HepG2 (cell line): ENCODE measurements around the gene ARMCX5. TPM values are rescaled to one million over a fixed set of nuclear protein-coding genes. Genes with fewer than 3 reads are reported as not detected.

Experiments used
- ATAC-seq: fragments of 200-7000 bp; cut with Tn5 transposase; 3 replicates; pipeline ENCODE4 v1.9.1; 2020; ENCODE audit warnings: mild to moderate bottlenecking, moderate library complexity
- BruUV-seq: library from RNA; stranded (reverse); fragments of 400-500 nt; replicated peaks from 2 replicates; lab custom pipeline; 2021; lab: Mats Ljungman, UMichigan
- CTCF ChIA-PET: fragments of 300-600 bp; formaldehyde crosslinking; extraction: SDS; loops from one replicate; lab custom pipeline; 2021; ENCODE audit warnings: low total read pairs, inconsistent platforms, low intra/inter-chr PET ratio; lab: Yijun Ruan, JAX
- POLR2A ChIA-PET: fragments of 350-600 bp; sonication (Branson Sonifier 250); formaldehyde crosslinking; loops from one replicate; lab custom pipeline; 2020; ENCODE audit warnings: antibody characterized with exemption, inconsistent platforms; lab: Yijun Ruan, JAX
- DNase-seq: peaks from one replicate; pipeline ENCODE4 v3.0.0-alpha.2; 2015; ENCODE audit warnings: low spot score
- FAIRE-seq: peaks from 3 replicates; lab custom pipeline; 2011; peaks lifted over from hg19 to GRCh38; lab: Jason Lieb, UNC
- H2AFZ ChIP-seq: one replicate; pipeline ENCODE4 v1.6.1; 2011; ENCODE audit warnings: low read length, inconsistent platforms
- H3K27ac ChIP-seq: fragments of 300-600 bp; 3 replicates; pipeline ENCODE4 v1.8.0; 2011; ENCODE audit warnings: mixed run types, mild to moderate bottlenecking, mixed read lengths, low read length, inconsistent platforms; ENCODE audit not compliant: insufficient read depth; ENCODE audit errors: extremely low read length
- H3K27me3 ChIP-seq, 2 experiments: fragments of 200-600 bp in 1 of 2; 2 replicates in 1 of 2; 3 replicates in 1 of 2; pipeline versions ENCODE4 v1.6.0 to v1.8.0; 2011; ENCODE audit warnings: low read length in 2 of 2, mild to moderate bottlenecking in 2 of 2, moderate library complexity in 2 of 2, inconsistent platforms in 1 of 2; ENCODE audit not compliant: insufficient read depth in 2 of 2, control insufficient read depth in 1 of 2
- H3K36me3 ChIP-seq, 2 experiments: fragments of 200-600 bp in 1 of 2; replicated peaks in 1 of 2; 2 replicates in 1 of 2; 3 replicates in 1 of 2; pipeline versions ENCODE4 v1.5.1 to v1.8.0; 2011; ENCODE audit warnings: low read length in 2 of 2, inconsistent platforms in 1 of 2; ENCODE audit not compliant: insufficient read depth in 2 of 2, control insufficient read depth in 1 of 2
- H3K4me1 ChIP-seq: 2 replicates; pipeline ENCODE4 v1.5.1; 2012; ENCODE audit warnings: low read length, inconsistent platforms; ENCODE audit not compliant: insufficient read depth
- H3K4me2 ChIP-seq: 2 replicates; pipeline ENCODE4 v1.6.0; 2011; ENCODE audit warnings: low read depth, low read length, inconsistent platforms
- H3K4me3 ChIP-seq, 3 experiments: fragments of 200-600 bp in 1 of 3; sonication (generic), shearing (Covaris generic) in 1 of 3; replicated peaks in 1 of 3; 2 replicates each; pipeline ENCODE4 v1.5.1; 2011 to 2016; ENCODE audit warnings: low read length in 3 of 3, inconsistent platforms in 2 of 3, low read depth in 2 of 3, mild to moderate bottlenecking in 2 of 3, control low read depth in 1 of 3, mixed read lengths in 1 of 3; ENCODE audit not compliant: insufficient read depth in 1 of 3
- H3K79me2 ChIP-seq: one replicate; pipeline ENCODE4 v1.6.1; 2011; ENCODE audit warnings: low read length, inconsistent platforms; ENCODE audit not compliant: insufficient read depth
- H3K9ac ChIP-seq: 2 replicates; pipeline ENCODE4 v1.6.0; 2011; ENCODE audit warnings: mild to moderate bottlenecking, low read depth, low read length, inconsistent platforms; ENCODE audit not compliant: insufficient read depth
- H3K9me3 ChIP-seq: 2 replicates; pipeline ENCODE4 v1.5.1; 2012; ENCODE audit warnings: mild to moderate bottlenecking, low read length
- H4K20me1 ChIP-seq: 2 replicates; pipeline ENCODE4 v1.6.0; 2011; ENCODE audit warnings: inconsistent platforms, mild to moderate bottlenecking, low read length, moderate library complexity; ENCODE audit not compliant: insufficient read depth
- ASH2L ChIP-seq: fragments of 300-600, 200-600 bp; sonication (generic); IDR thresholded peaks from 2 replicates; pipeline ENCODE4 v1.7.0; 2017; ENCODE audit warnings: low read depth, mild to moderate bottlenecking, moderate library complexity, mixed read lengths, low read length; ENCODE audit not compliant: insufficient read length
- FOXK1 ChIP-seq: sonication (generic); formaldehyde crosslinking; IDR thresholded peaks from 2 replicates; pipeline ENCODE4 v1.4.0; 2020; ENCODE audit warnings: low read depth, missing genetic modification reagents, borderline replicate concordance
- GMEB1 ChIP-seq: sonication (generic); formaldehyde crosslinking; IDR thresholded peaks from 2 replicates; pipeline ENCODE4 v1.5.1; 2020; ENCODE audit warnings: missing genetic modification reagents, mild to moderate bottlenecking, borderline replicate concordance
- HMG20B ChIP-seq: conservative IDR thresholded peaks from 2 replicates; pipeline ENCODE4 v1.6.1; 2016; ENCODE audit warnings: missing genetic modification reagents, missing compliant biosample characterization
- LBX2 ChIP-seq: sonication (generic); formaldehyde crosslinking; IDR thresholded peaks from 2 replicates; pipeline ENCODE4 v1.5.0; 2020; ENCODE audit warnings: missing genetic modification reagents, mild to moderate bottlenecking, borderline replicate concordance
- NFAT5 ChIP-seq: sonication (generic); formaldehyde crosslinking; IDR thresholded peaks from 2 replicates; pipeline ENCODE4 v1.4.0; 2020; ENCODE audit warnings: missing genetic modification reagents
- RBFOX2 ChIP-seq: fragments of 200-400 bp; formaldehyde crosslinking; IDR thresholded peaks from 2 replicates; pipeline ENCODE4 v1.6.1; 2017; ENCODE audit warnings: low read depth, mild to moderate bottlenecking, low read length
- SMAD1 ChIP-seq: sonication (generic); formaldehyde crosslinking; IDR thresholded peaks from 2 replicates; pipeline ENCODE4 v1.4.0; 2020; ENCODE audit warnings: missing genetic modification reagents, low read depth, mild to moderate bottlenecking, borderline replicate concordance
- SRY ChIP-seq: sonication (generic); formaldehyde crosslinking; IDR thresholded peaks from 2 replicates; pipeline ENCODE4 v1.8.0; 2022; ENCODE audit warnings: mild to moderate bottlenecking, missing genetic modification reagents
- YY1 ChIP-seq: IDR thresholded peaks from 2 replicates; pipeline ENCODE4 v1.6.1; 2011; ENCODE audit warnings: low read length, low read depth, moderate library complexity, mild to moderate bottlenecking; ENCODE audit not compliant: insufficient read depth, insufficient replicate concordance
- ZBTB25 ChIP-seq: IDR thresholded peaks from 2 replicates; pipeline ENCODE4 v1.6.1; 2018; ENCODE audit warnings: missing genetic modification reagents
- ZNF224 ChIP-seq: sonication (generic); formaldehyde crosslinking; IDR thresholded peaks from 2 replicates; pipeline ENCODE4 v1.5.0; 2020; ENCODE audit warnings: mild to moderate bottlenecking, missing genetic modification reagents
- ZNF678 ChIP-seq: sonication (generic); formaldehyde crosslinking; IDR thresholded peaks from 2 replicates; pipeline ENCODE4 v1.4.0; 2020; ENCODE audit warnings: mild to moderate bottlenecking, missing genetic modification reagents
- ZNF710 ChIP-seq: sonication (generic); formaldehyde crosslinking; IDR thresholded peaks from 2 replicates; pipeline ENCODE4 v1.5.0; 2020; ENCODE audit warnings: mild to moderate bottlenecking, missing genetic modification reagents, borderline replicate concordance
- WGBS: methylation state at CpG from one replicate; pipeline ENCODE4 v1.1.6; 2017; ENCODE audit warnings: low lambda C conversion rate; 5-methylcytosine and 5-hydroxymethylcytosine counted together
- in situ Hi-C: cut with HindIII; loops from 2 replicates; pipeline ENCODE4 v1.10.0; 2017; ENCODE audit warnings: low pct_unique_long_range_greater_than_20kb; ENCODE audit not compliant: extremely low pct_ligation_motif_present
- intact Hi-C: fragments of 100-400 bp; cut with micrococcal nuclease; formaldehyde crosslinking; loops from one replicate; pipeline ENCODE4 v1.10.0; 2022; ENCODE audit not compliant: unreplicated experiment
- polyA plus RNA-seq, 8 experiments: library from polyadenylated mRNA; depleted of rRNA in 3 of 8; stranded (reverse) in 7 of 8; unstranded in 1 of 8; fragments of >200 nt; fragmentation: Illumina TruSeq in 4 of 8; extraction: Trizol in 4 of 8; gene quantifications; 2 replicates each; pipeline versions ENCODE4 v1.2.1 to v1.2.3, GENCODE V29; 2011 to 2016; ENCODE audit warnings: low read depth in 4 of 8, missing spikeins in 1 of 8, mixed read lengths in 1 of 8; ENCODE audit not compliant: insufficient read depth in 1 of 8
- total RNA-seq, 5 experiments: library from RNA; depleted of rRNA; stranded (reverse); fragments of >200 nt; fragmentation: Illumina TruSeq; extraction: Trizol; gene quantifications; 2 replicates each; pipeline ENCODE4 v1.2.3, GENCODE V29; 2016; ENCODE audit warnings: low read depth in 1 of 5

ARMCX5 gene
- total and polyA plus RNA-seq, 2 of the 13 experiments (the other 11 are each of a cell fraction or from before 2014, with no cell fraction given), result 9.1 to 14.2 TPM

- intact Hi-C loops, result no loop called here
- POLR2A ChIA-PET, result no interaction called here
- H3K4me1 ChIP-seq, result no peaks in the 10 kb centered on the region
- no peaks in the 10 kb centered on the region for H4K20me1 ChIP-seq
- WGBS, result 100% methylated on average over 1 of the region's 1 CpG
- no peaks in the 10 kb centered on the region for H3K79me2 ChIP-seq
- no peak for FAIRE-seq
- no peaks in the 10 kb centered on the region for H3K9me3 ChIP-seq
- no peaks in the 10 kb centered on the region for H3K36me3 ChIP-seq
- no peak overlapping the region for H3K4me3 ChIP-seq
- no peak overlapping the region for H3K4me2 ChIP-seq
- no peak for DNase-seq
- H2AFZ ChIP-seq, result no peak overlapping the region
- H3K9ac ChIP-seq, result no peak overlapping the region
- CTCF ChIA-PET, result no interaction called here
- BruUV-seq, result no TSS peak
- H3K27ac ChIP-seq, result no peak overlapping the region
- in situ Hi-C loops, result no loop called here
- no peak for ATAC-seq
- no peaks in the 10 kb centered on the region for H3K27me3 ChIP-seq
- no peak for TF ChIP-seq LBX2 (CRISPR knock-in tag)
- TF ChIP-seq YY1, result no peak
- TF ChIP-seq SMAD1 (CRISPR knock-in tag), result no peak
- TF ChIP-seq NFAT5, result no peak
- no peak for TF ChIP-seq ASH2L
- TF ChIP-seq GMEB1, result no peak
- no peak for TF ChIP-seq ZNF710 (CRISPR knock-in tag)
- TF ChIP-seq HMG20B (CRISPR knock-in tag), result no peak
- no peak for TF ChIP-seq FOXK1
- TF ChIP-seq ZBTB25 (CRISPR knock-in tag), result no peak
- no peak for TF ChIP-seq ZNF678 (CRISPR knock-in tag)
- TF ChIP-seq RBFOX2, result no peak
- TF ChIP-seq SRY, result no peak
- TF ChIP-seq ZNF224 (CRISPR knock-in tag), result no peak
Observed at GRCh38 chrX:102637561-102637960, 38.2 kb downstream of the ARMCX5 start.
